GM12878 (cell line): ENCODE results near the gene RRAS. TPM values are rescaled to one million over a fixed set of nuclear protein-coding genes. Genes with fewer than 3 reads are reported as not detected.
A peak's percentile ranks its signal among the peaks of the same experiment; 100 is the strongest.

Experiments used
- ATF7 ChIP-seq: fragments of 450-650 bp; IDR thresholded peaks from 2 replicates; pipeline ENCODE4 v1.6.1; 2016; ENCODE audit warnings: low read depth, mild to moderate bottlenecking
- CBX5 ChIP-seq: sonication (generic); IDR thresholded peaks from 2 replicates; pipeline ENCODE4 v1.6.1; 2016; ENCODE audit warnings: low read depth, moderate library complexity, mild to moderate bottlenecking, inconsistent platforms
- CEBPB ChIP-seq, 2 experiments: fragments of 150-350 bp in 1 of 2; IDR thresholded peaks; 2 replicates each; pipeline ENCODE4 v1.6.1; 2012 to 2014; ENCODE audit warnings: low read depth in 2 of 2, low read length in 2 of 2, borderline replicate concordance in 1 of 2, inconsistent platforms in 1 of 2
- CHD2 ChIP-seq: IDR thresholded peaks from 2 replicates; pipeline ENCODE4 v1.6.1; 2011; ENCODE audit warnings: low read depth, low read length, improper control_type of control experiment, borderline replicate concordance
- FOS ChIP-seq: IDR thresholded peaks from 3 replicates; pipeline ENCODE4 v1.6.1; 2011; ENCODE audit warnings: borderline replicate concordance; ENCODE audit not compliant: insufficient read length; ENCODE audit errors: extremely low read depth
- FOXM1 ChIP-seq: IDR thresholded peaks from 2 replicates; pipeline ENCODE4 v1.6.1; 2012; ENCODE audit warnings: low read depth, mild to moderate bottlenecking, inconsistent platforms, low read length, moderate library complexity
- GATAD2B ChIP-seq: fragments of 450-650 bp; conservative IDR thresholded peaks from 2 replicates; pipeline ENCODE4 v1.6.1; 2017; ENCODE audit warnings: low read depth, mild to moderate bottlenecking, moderate library complexity
- IRF4 ChIP-seq: IDR thresholded peaks from 2 replicates; pipeline ENCODE4 v1.6.1; 2011; ENCODE audit warnings: low read depth, low read length
- KAT2A ChIP-seq: conservative IDR thresholded peaks from 2 replicates; pipeline ENCODE4 v1.6.1; 2011; ENCODE audit warnings: low read depth, low read length; ENCODE audit not compliant: control insufficient read depth
- KLF5 ChIP-seq: fragments of 450-650 bp; IDR thresholded peaks from 2 replicates; pipeline ENCODE4 v1.6.1; 2014; ENCODE audit warnings: mild to moderate bottlenecking; ENCODE audit not compliant: partially characterized antibody
- MEF2A ChIP-seq: IDR thresholded peaks from 2 replicates; pipeline ENCODE4 v1.6.1; 2011; ENCODE audit warnings: low read depth, mild to moderate bottlenecking, low read length, moderate library complexity; ENCODE audit not compliant: insufficient read depth
- MYB ChIP-seq: fragments of 150-350 bp; IDR thresholded peaks from 2 replicates; pipeline ENCODE4 v1.6.1; 2014; ENCODE audit warnings: mild to moderate bottlenecking, low read depth, low read length, borderline replicate concordance
- NFXL1 ChIP-seq: fragments of 450-650 bp; IDR thresholded peaks from 2 replicates; pipeline ENCODE4 v1.6.1; 2017; ENCODE audit warnings: antibody characterized with exemption, mild to moderate bottlenecking, borderline replicate concordance
- NR2C1 ChIP-seq: fragments of 450-650 bp; IDR thresholded peaks from 2 replicates; pipeline ENCODE4 v1.6.1; 2017; ENCODE audit warnings: antibody characterized with exemption, mild to moderate bottlenecking, moderate library complexity
- NR2C2 ChIP-seq: IDR thresholded peaks from 2 replicates; pipeline ENCODE4 v1.6.1; 2011; ENCODE audit warnings: borderline replicate concordance, low read depth; ENCODE audit not compliant: control insufficient read depth, insufficient read length
- RB1 ChIP-seq: fragments of 450-650 bp; formaldehyde crosslinking; IDR thresholded peaks from 2 replicates; pipeline ENCODE4 v1.6.1; 2017; ENCODE audit warnings: mild to moderate bottlenecking, borderline replicate concordance
- SIX5 ChIP-seq: IDR thresholded peaks from 2 replicates; pipeline ENCODE4 v1.6.1; 2011; ENCODE audit warnings: mild to moderate bottlenecking, low read depth, low read length, moderate library complexity; ENCODE audit not compliant: severe bottlenecking
- STAT1 ChIP-seq: fragments of 450-650 bp; conservative IDR thresholded peaks from 2 replicates; pipeline ENCODE4 v1.6.1; 2014; ENCODE audit warnings: antibody characterized with exemption, mild to moderate bottlenecking
- SUZ12 ChIP-seq: fragments of 200-600 bp; sonication (generic); IDR thresholded peaks from one replicate; pipeline ENCODE4 v1.6.1; 2018; ENCODE audit warnings: antibody characterized with exemption, mild to moderate bottlenecking; ENCODE audit not compliant: unreplicated experiment
- ZNF384 ChIP-seq: IDR thresholded peaks from 2 replicates; pipeline ENCODE4 v1.6.1; 2012; ENCODE audit warnings: low read depth, mild to moderate bottlenecking, low read length, improper control_type of control experiment, borderline replicate concordance
- polyA plus RNA-seq, 11 experiments: library from polyadenylated mRNA; depleted of rRNA in 4 of 11; unstranded in 6 of 11; stranded (reverse) in 5 of 11; fragments of >200 nt; fragmentation: Nextera tagmentation in 4 of 11; fragmentation: Illumina TruSeq in 1 of 11; extraction: Ambion mirVana in 4 of 11; extraction: Trizol in 1 of 11; gene quantifications; 1 replicate in 1 of 11; 2 replicates in 10 of 11; pipeline versions ENCODE4 v1.2.1 to v1.2.3, GENCODE V29; 2011 to 2016; ENCODE audit warnings: inconsistent platforms in 2 of 11, missing spikeins in 2 of 11, low read depth in 1 of 11
- total RNA-seq, 4 experiments: library from RNA; depleted of rRNA in 3 of 4; stranded (reverse); fragments of >200 nt in 3 of 4; fragmentation: Illumina TruSeq in 1 of 4; extraction: Trizol in 1 of 4; gene quantifications; 2 replicates each; pipeline versions ENCODE4 v1.2.1 to v1.2.3, GENCODE V29; 2013 to 2021
- TF ChIP-seq, protein P1 (sequence below): fragments of 450-650 bp; IDR thresholded peaks from 2 replicates; pipeline ENCODE4 v1.6.1; 2014; ENCODE audit warnings: mild to moderate bottlenecking
- TF ChIP-seq, protein P2 (sequence below): fragments of 450-650 bp; IDR thresholded peaks from 2 replicates; pipeline ENCODE4 v1.6.1; 2018; ENCODE audit warnings: mild to moderate bottlenecking, low read depth, moderate library complexity; ENCODE audit not compliant: partially characterized antibody
- TF ChIP-seq, protein P3 (sequence below): IDR thresholded peaks from 2 replicates; pipeline ENCODE4 v1.6.1; 2012; ENCODE audit warnings: low read depth, low read length, improper control_type of control experiment
- TF ChIP-seq, protein P4 (sequence below): fragments of 450-650 bp; IDR thresholded peaks from 2 replicates; pipeline ENCODE4 v1.6.1; 2017; ENCODE audit warnings: mild to moderate bottlenecking, low read depth, inconsistent platforms; ENCODE audit not compliant: poor library complexity, severe bottlenecking

RRAS gene
- total and polyA plus RNA-seq, 10 of the 15 experiments (the other 5 are each of a cell fraction or from before 2014, with no cell fraction given): 0.24 to 5.8 (median 1.8) TPM

DNA sequence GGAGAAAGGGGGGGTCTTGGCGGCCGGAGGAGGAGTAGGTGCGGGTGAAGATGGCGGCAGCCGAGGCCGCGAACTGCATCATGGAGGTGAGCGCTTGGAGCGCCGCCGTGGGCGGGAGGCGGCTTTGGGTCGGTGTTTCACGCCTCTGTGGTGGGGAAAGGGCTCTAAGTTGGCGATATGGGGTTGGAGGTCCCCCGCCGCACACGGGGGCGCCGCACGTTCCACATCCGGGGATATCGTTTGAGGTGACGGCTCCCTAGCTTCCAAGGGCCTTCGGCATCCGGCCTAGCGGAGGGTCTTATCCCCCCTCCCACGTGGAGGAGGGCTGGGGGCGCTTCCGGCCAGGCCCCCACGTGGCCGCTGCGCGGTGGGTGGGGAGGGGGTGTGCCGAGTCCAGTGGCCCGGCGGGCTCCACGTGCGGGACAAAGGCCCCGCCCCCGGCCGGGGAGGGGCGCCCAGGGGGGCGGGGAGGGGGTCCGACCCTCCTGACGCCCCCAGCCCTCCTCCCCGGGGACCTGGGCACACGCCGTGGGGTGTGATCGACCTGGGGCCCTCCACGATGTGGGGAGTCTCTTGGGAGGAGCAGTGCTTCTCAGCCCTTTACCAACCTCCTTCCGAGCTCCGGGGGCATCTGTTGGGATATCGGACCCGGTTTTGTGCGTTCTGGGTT is 37.4 kb upstream of the RRAS start, which contains the start of gene PRMT1 (continued):
- TF ChIP-seq ZNF384: no peak
- TF ChIP-seq, protein P1, sequence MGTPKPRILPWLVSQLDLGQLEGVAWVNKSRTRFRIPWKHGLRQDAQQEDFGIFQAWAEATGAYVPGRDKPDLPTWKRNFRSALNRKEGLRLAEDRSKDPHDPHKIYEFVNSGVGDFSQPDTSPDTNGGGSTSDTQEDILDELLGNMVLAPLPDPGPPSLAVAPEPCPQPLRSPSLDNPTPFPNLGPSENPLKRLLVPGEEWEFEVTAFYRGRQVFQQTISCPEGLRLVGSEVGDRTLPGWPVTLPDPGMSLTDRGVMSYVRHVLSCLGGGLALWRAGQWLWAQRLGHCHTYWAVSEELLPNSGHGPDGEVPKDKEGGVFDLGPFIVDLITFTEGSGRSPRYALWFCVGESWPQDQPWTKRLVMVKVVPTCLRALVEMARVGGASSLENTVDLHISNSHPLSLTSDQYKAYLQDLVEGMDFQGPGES: no peak
- no peak for TF ChIP-seq FOS
- no peak for TF ChIP-seq KAT2A
- TF ChIP-seq NR2C1: no peak
- no peak for TF ChIP-seq CHD2
- 0 out of 2 replicates have a peak, but pooled peaks have one; percentile 58 for TF ChIP-seq STAT1
- TF ChIP-seq, protein P2, sequence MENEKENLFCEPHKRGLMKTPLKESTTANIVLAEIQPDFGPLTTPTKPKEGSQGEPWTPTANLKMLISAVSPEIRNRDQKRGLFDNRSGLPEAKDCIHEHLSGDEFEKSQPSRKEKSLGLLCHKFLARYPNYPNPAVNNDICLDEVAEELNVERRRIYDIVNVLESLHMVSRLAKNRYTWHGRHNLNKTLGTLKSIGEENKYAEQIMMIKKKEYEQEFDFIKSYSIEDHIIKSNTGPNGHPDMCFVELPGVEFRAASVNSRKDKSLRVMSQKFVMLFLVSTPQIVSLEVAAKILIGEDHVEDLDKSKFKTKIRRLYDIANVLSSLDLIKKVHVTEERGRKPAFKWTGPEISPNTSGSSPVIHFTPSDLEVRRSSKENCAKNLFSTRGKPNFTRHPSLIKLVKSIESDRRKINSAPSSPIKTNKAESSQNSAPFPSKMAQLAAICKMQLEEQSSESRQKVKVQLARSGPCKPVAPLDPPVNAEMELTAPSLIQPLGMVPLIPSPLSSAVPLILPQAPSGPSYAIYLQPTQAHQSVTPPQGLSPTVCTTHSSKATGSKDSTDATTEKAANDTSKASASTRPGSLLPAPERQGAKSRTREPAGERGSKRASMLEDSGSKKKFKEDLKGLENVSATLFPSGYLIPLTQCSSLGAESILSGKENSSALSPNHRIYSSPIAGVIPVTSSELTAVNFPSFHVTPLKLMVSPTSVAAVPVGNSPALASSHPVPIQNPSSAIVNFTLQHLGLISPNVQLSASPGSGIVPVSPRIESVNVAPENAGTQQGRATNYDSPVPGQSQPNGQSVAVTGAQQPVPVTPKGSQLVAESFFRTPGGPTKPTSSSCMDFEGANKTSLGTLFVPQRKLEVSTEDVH: no peak
- no peak for TF ChIP-seq MEF2A
- peak; percentile 84; the same call in 1 of the 2 replicates for TF ChIP-seq RB1
- TF ChIP-seq CBX5: no peak
- TF ChIP-seq ATF7: no peak
- no peak for TF ChIP-seq CEBPB (IDR thresholded peaks at IDR 0.05; ENCODE audit: borderline replicate concordance in 1 of 2, low read depth in 2 of 2, low read length in 2 of 2)
- no peak for TF ChIP-seq FOXM1
- TF ChIP-seq NR2C2: no peak
- TF ChIP-seq SIX5: no peak
- peak; percentile 18 for TF ChIP-seq KLF5
- no peak for TF ChIP-seq NFXL1
- TF ChIP-seq IRF4: no peak
- TF ChIP-seq MYB: no peak
- no peak for TF ChIP-seq SUZ12
- TF ChIP-seq, protein P3, sequence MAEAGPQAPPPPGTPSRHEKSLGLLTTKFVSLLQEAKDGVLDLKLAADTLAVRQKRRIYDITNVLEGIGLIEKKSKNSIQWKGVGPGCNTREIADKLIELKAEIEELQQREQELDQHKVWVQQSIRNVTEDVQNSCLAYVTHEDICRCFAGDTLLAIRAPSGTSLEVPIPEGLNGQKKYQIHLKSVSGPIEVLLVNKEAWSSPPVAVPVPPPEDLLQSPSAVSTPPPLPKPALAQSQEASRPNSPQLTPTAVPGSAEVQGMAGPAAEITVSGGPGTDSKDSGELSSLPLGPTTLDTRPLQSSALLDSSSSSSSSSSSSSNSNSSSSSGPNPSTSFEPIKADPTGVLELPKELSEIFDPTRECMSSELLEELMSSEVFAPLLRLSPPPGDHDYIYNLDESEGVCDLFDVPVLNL: no peak
- TF ChIP-seq, protein P4, sequence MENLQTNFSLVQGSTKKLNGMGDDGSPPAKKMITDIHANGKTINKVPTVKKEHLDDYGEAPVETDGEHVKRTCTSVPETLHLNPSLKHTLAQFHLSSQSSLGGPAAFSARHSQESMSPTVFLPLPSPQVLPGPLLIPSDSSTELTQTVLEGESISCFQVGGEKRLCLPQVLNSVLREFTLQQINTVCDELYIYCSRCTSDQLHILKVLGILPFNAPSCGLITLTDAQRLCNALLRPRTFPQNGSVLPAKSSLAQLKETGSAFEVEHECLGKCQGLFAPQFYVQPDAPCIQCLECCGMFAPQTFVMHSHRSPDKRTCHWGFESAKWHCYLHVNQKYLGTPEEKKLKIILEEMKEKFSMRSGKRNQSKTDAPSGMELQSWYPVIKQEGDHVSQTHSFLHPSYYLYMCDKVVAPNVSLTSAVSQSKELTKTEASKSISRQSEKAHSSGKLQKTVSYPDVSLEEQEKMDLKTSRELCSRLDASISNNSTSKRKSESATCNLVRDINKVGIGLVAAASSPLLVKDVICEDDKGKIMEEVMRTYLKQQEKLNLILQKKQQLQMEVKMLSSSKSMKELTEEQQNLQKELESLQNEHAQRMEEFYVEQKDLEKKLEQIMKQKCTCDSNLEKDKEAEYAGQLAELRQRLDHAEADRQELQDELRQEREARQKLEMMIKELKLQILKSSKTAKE: no peak
- peak; percentile 88 for TF ChIP-seq GATAD2B
